ENCODE measurements around the gene LMTK2. TPM values are rescaled to one million over a fixed set of nuclear protein-coding genes. Genes with fewer than 3 reads are reported as not detected.

Gene LMTK2
- total and polyA plus RNA-seq, 8 donors, result 13.4 to 28.2 (median 16.6) TPM

- DNase-seq (no peak), ATAC-seq (no peak)
- Histone ChIP-seq H3K27me3 (no peaks in the 10 kb centered on the region), H3K4me3 (no peak overlapping the region), H3K9me3 (no peaks in the 10 kb centered on the region), H3K36me3 (no peaks in the 10 kb centered on the region), H3K27ac (no peak overlapping the region), H3K4me1 (no peaks in the 10 kb centered on the region)
- TF ChIP-seq CTCF (IDR thresholded peaks at IDR 0.05), result no peak
- intact Hi-C loops (cut with DNase I), result no loop called here
These were observed 26.6 kb upstream of the LMTK2 start for GRCh38 chr7:98079891-98080648.

- intact Hi-C loops (cut with DNase I), result no loop called here
- no peak overlapping the region for H3K27ac ChIP-seq
- H3K4me3 ChIP-seq, result no peak overlapping the region
- no peaks in the 10 kb centered on the region for H3K9me3 ChIP-seq
- no peaks in the 10 kb centered on the region for H3K4me1 ChIP-seq
- H3K36me3 ChIP-seq, result no peaks in the 10 kb centered on the region
- no peaks in the 10 kb centered on the region for H3K27me3 ChIP-seq
- DNase-seq, result no peak
- TF ChIP-seq CTCF (IDR thresholded peaks at IDR 0.05), result no peak
- no peak for ATAC-seq
These were observed 25.3 kb upstream of the LMTK2 start for GRCh38 chr7:98081319-98081718.

DNA sequence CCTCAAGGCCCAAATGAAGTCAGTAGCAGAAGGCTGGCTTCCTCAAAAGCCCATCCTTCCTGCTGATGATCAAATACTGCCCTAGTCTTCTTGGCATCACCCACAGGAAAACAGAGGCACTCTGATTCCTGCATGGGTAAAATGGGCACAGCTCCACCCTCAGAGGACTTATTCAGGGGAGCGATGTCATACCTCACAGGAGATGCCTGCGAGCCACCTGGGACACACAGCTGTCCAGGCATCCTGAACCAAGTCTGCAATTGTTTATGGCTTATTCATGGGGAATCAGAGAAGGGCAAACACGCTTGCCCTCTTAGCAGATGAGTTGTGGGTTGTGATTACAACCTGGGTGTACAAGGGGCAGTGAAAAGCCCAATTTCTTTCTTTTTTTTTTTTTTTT lies 22.0 kb upstream of the LMTK2 start:
- ATAC-seq (no peak), DNase-seq (no peak)
- H3K36me3 ChIP-seq, result no peaks in the 10 kb centered on the region
- H3K4me3 ChIP-seq, result no peak overlapping the region
- no peaks in the 10 kb centered on the region for H3K9me3 ChIP-seq
- H3K27me3 ChIP-seq, result no peaks in the 10 kb centered on the region
- H3K27ac ChIP-seq, result no peak overlapping the region
- TF ChIP-seq CTCF (IDR thresholded peaks at IDR 0.05), result no peak
- no peaks in the 10 kb centered on the region for H3K4me1 ChIP-seq
- intact Hi-C loops (cut with DNase I), result no loop called here

- intact Hi-C loops (cut with DNase I), result no loop called here
- no peak for ATAC-seq
- H3K4me3 ChIP-seq, result no peak overlapping the region
- H3K27me3 ChIP-seq, result no peaks in the 10 kb centered on the region
- no peak for TF ChIP-seq CTCF (IDR thresholded peaks at IDR 0.05)
- H3K36me3 ChIP-seq, result no peaks in the 10 kb centered on the region
- H3K4me1 ChIP-seq, result no peaks in the 10 kb centered on the region
- H3K9me3 ChIP-seq, result no peaks in the 10 kb centered on the region
- H3K27ac ChIP-seq, result no peak overlapping the region
- DNase-seq, result no peak
These were observed 21.0 kb upstream of the LMTK2 start for GRCh38 chr7:98085674-98086073.

DNA sequence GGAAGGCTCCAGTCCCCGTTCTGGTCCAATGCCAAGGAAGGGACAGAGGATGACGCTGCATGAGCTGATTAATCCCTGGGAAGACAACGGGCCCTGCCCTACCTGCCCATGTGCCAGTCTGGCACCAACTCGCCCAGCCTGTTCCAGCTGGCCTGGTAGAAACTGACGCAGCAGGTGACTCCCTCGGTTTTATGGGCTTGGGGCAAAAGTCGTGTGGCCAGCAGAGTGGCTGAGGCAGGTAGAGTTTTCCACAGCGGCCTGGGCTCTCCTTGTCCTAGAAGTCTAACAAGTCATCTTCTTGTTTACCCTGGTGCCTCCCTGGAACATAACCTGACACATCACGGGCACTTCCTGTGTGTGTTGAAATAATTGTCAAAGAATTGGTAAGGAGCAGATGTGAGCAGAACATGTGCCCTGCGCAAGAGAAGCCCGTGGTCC lies 20.4 kb upstream of the LMTK2 start:
- H3K4me1 ChIP-seq, result no peaks in the 10 kb centered on the region
- DNase-seq (no peak), ATAC-seq (no peak)
- no peak for TF ChIP-seq CTCF (IDR thresholded peaks at IDR 0.05)
- intact Hi-C loops (cut with DNase I), result no loop called here
- no peaks in the 10 kb centered on the region for H3K36me3 ChIP-seq
- H3K4me3 ChIP-seq, result no peak overlapping the region
- no peak overlapping the region for H3K27ac ChIP-seq
- no peaks in the 10 kb centered on the region for H3K27me3 ChIP-seq
- no peaks in the 10 kb centered on the region for H3K9me3 ChIP-seq

All from left lung (tissue), 10 donors.